Osteoblast (primary cell): Measurements from ENCODE around the gene ALG14. TPM values are rescaled to one million over a fixed set of nuclear protein-coding genes. Genes with fewer than 3 reads are reported as not detected.

ENCODE experiments used
- DNase-seq: peaks from one replicate; pipeline ENCODE4 v3.0.0; 2011; ENCODE audit warnings: low spot score, mixed read lengths; ENCODE audit not compliant: insufficient read length; ENCODE audit errors: missing footprints
- H2AFZ ChIP-seq: 2 replicates; pipeline ENCODE4 v1.6.0; 2011; ENCODE audit warnings: mild to moderate bottlenecking, low read length
- H3K27ac ChIP-seq: 2 replicates; pipeline ENCODE4 v1.5.1; 2011; ENCODE audit warnings: mild to moderate bottlenecking, low read depth, low read length, moderate library complexity
- H3K27me3 ChIP-seq: 2 replicates; pipeline ENCODE4 v1.6.0; 2012; ENCODE audit warnings: mild to moderate bottlenecking, control low read depth, inconsistent platforms, low read length, moderate library complexity; ENCODE audit not compliant: insufficient read depth
- H3K36me3 ChIP-seq: 2 replicates; pipeline ENCODE4 v1.5.1; 2011; ENCODE audit warnings: mild to moderate bottlenecking, low read length, control low read depth, moderate library complexity; ENCODE audit not compliant: insufficient read depth
- H3K4me1 ChIP-seq: 2 replicates; pipeline ENCODE4 v1.5.1; 2011; ENCODE audit warnings: mild to moderate bottlenecking, low read length, control low read depth, moderate library complexity; ENCODE audit not compliant: insufficient read depth
- H3K4me2 ChIP-seq: 2 replicates; pipeline ENCODE4 v1.6.0; 2011; ENCODE audit warnings: mild to moderate bottlenecking, low read length; ENCODE audit not compliant: insufficient read depth
- H3K4me3 ChIP-seq: fragments of 200-600 bp; sonication (generic); 3 replicates; pipeline ENCODE4 v1.5.1; 2012; ENCODE audit warnings: mild to moderate bottlenecking, low read length, inconsistent platforms; ENCODE audit not compliant: insufficient read depth
- H3K79me2 ChIP-seq: 2 replicates; pipeline ENCODE4 v1.6.0; 2012; ENCODE audit warnings: mild to moderate bottlenecking, low read length, control low read depth, inconsistent platforms; ENCODE audit not compliant: insufficient read depth
- H3K9me3 ChIP-seq: 2 replicates; pipeline ENCODE4 v1.5.1; 2011; ENCODE audit warnings: low read depth, low read length, control low read depth
- H4K20me1 ChIP-seq: 2 replicates; pipeline ENCODE4 v1.6.0; 2012; ENCODE audit warnings: mild to moderate bottlenecking, low read length, control low read depth; ENCODE audit not compliant: insufficient read depth
- CTCF ChIP-seq: IDR thresholded peaks from 2 replicates; pipeline ENCODE4 v1.5.1; 2011; ENCODE audit warnings: mild to moderate bottlenecking, low read depth, low read length, moderate library complexity; ENCODE audit errors: extremely low read depth
- total RNA-seq: library from RNA; depleted of rRNA; stranded (reverse); fragments of >200 nt; gene quantifications from 2 replicates; pipeline ENCODE4 v1.2.3, GENCODE V29; 2012

The ALG14 gene
- total RNA-seq, 1 donor = 1.4 TPM

- no peaks in the 10 kb centered on the region for H3K36me3 ChIP-seq
- no peak for TF ChIP-seq CTCF
- peak; percentile 92 for DNase-seq
- H3K27me3 ChIP-seq = no peaks in the 10 kb centered on the region
- no peaks in the 10 kb centered on the region for H4K20me1 ChIP-seq
- peak overlapping the region; percentile 36 for H3K4me3 ChIP-seq
- H3K4me2 ChIP-seq = peak overlapping the region; percentile 75
- no peaks in the 10 kb centered on the region for H3K9me3 ChIP-seq
- H2AFZ ChIP-seq = peak overlapping the region; percentile 32
- H3K27ac ChIP-seq = peak overlapping the region; percentile 84
- H3K79me2 ChIP-seq = no peaks in the 10 kb centered on the region
- H3K4me1 ChIP-seq = peaks cover 14% of the 10 kb centered on the region
Measured at GRCh38 chr1:95086949-95087533, 14.3 kb upstream of the ALG14 start.

GRCh38 chr1:95085376-95085775 lies 12.6 kb upstream of the ALG14 start:
- H3K27me3 ChIP-seq = peaks cover 3% of the 10 kb centered on the region
- no peak for DNase-seq
- no peak overlapping the region for H3K4me3 ChIP-seq
- H3K36me3 ChIP-seq = no peaks in the 10 kb centered on the region
- H2AFZ ChIP-seq = no peak overlapping the region
- H3K9me3 ChIP-seq = no peaks in the 10 kb centered on the region
- no peak overlapping the region for H3K27ac ChIP-seq
- no peaks in the 10 kb centered on the region for H3K79me2 ChIP-seq
- H3K4me2 ChIP-seq = no peak overlapping the region
- H4K20me1 ChIP-seq = no peaks in the 10 kb centered on the region
- peaks cover 14% of the 10 kb centered on the region for H3K4me1 ChIP-seq
- TF ChIP-seq CTCF = no peak

- Histone ChIP-seq H3K4me3 (no peak overlapping the region), H3K27me3 (peaks cover 10% of the 10 kb centered on the region), H3K79me2 (no peaks in the 10 kb centered on the region), H3K27ac (no peak overlapping the region), H3K9me3 (no peaks in the 10 kb centered on the region), H3K4me1 (peaks cover 14% of the 10 kb centered on the region), H4K20me1 (no peaks in the 10 kb centered on the region), H3K4me2 (no peak overlapping the region), H3K36me3 (no peaks in the 10 kb centered on the region), H2AFZ (peak overlapping the region; percentile 31)
- TF ChIP-seq CTCF = peak; percentile 72
- DNase-seq = no peak
Measured at GRCh38 chr1:95084317-95085176, 11.8 kb upstream of the ALG14 start.

GRCh38 chr1:95080879-95081278 lies 8.1 kb upstream of the ALG14 start:
- Histone ChIP-seq H3K27me3 (peaks cover 11% of the 10 kb centered on the region), H3K4me1 (no peaks in the 10 kb centered on the region)
- TF ChIP-seq CTCF = no peak

More at GRCh38 chr1:95080879-95081278, 8.1 kb upstream of the ALG14 start:
- no peak overlapping the region for H3K4me2 ChIP-seq
- no peak overlapping the region for H3K27ac ChIP-seq
- H3K9me3 ChIP-seq = no peaks in the 10 kb centered on the region
- no peaks in the 10 kb centered on the region for H4K20me1 ChIP-seq
- H3K4me3 ChIP-seq = no peak overlapping the region
- no peak for DNase-seq
- H3K79me2 ChIP-seq = no peaks in the 10 kb centered on the region
- no peaks in the 10 kb centered on the region for H3K36me3 ChIP-seq
- no peak overlapping the region for H2AFZ ChIP-seq
